Inflammatory macrophage treated with lipopolysaccharide for 4 hours (primary cell): ENCODE measurements around the gene VPS25.

Experiments used
- DNase-seq: peaks from one replicate; pipeline ENCODE4 v3.0.0-alpha.2; 2020

Gene VPS25

DNA sequence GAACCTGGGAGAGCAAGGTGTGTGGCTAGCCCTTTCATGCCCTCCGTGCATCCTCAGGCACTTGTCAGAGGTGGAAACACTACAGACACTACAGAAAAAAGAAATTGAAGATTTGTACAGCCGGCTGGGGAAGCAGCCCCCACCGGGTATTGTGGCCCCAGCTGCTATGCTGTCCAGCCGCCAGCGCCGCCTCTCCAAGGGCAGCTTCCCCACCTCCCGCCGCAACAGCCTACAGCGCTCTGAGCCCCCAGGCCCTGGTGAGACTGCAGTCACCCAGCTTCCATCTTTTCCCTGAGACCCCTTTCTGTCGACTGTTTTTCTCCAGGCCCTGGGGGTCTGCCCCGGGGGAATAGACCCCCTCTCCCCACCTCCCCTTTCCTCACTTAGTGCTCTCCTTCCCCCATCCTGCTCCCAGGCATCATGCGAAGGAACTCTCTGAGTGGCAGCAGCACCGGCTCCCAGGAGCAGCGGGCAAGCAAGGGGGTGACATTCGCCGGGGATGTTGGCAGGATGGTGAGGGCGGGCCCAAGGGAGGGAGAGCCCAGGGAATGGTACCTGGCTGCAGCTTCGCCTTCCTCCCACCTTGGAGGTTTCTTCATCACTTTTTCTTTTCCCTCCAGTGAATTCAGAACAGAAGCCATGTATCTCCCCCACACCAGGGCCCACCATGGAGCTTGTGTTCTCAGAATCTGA, 23.0 kb downstream of the VPS25 start:
- no peak for DNase-seq

DNA sequence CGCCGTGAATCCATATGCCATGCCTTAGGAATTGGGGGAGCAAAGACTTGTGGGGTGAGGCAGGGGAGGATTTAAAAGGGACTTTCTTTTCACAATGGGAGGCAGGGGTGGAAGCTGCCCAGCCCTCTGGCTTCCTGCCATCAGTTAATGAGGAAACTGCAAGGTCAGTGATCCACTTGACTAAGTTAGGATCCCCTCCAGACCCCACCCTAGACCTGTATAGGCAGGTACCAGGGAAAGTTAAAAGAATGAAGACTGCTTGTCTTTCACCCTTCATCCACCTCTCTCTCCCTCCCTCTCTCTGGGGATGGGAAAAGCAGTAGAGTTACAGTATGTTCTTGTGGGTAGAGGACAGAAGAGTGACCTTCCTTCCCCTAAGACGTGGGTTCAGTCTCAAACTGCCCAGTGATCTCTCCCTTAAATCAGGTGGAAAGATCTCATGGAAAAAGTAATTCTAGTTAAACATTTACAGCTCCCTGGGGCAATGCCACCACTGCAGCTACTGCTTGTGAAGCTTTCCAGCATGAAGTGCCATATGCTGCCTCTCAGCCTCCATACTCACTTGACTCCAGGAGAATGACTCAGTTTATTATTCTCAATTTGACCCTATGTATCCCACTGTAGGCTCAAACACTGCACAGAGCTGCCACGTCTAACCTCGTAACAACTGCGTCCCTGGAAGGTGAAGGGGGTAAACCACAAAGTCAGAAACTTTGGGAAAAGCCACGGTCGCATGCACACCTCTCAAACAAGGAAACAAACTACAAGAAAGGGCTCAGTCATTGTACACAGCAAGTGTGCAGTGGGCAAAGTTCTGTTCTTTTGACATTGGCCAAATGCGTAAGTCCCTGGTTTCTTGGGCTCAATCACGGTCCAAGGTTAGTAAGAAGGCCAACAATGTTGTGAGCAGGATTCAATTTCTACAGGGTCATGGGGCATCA, 24.1 kb downstream of the VPS25 start:
- DNase-seq: no peak

DNA sequence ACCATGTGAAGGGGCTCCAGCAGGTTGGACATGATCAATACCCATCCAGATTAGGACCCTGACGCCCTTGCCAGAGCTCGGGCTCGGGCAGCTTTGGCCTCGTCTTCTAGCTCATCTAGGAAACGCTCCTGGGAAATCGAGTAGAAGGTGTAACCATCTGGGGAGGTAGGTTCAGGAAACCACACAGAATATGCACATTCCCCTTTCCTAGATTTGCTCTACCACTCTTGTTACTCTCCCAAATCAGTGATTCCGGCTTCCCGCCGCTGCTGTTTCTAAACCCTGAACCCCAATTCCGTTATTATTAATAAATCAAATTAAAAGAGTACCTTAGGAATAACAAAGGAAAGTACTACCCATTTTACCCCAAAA, 24.7 kb downstream of the VPS25 start:
- no peak for DNase-seq

DNA sequence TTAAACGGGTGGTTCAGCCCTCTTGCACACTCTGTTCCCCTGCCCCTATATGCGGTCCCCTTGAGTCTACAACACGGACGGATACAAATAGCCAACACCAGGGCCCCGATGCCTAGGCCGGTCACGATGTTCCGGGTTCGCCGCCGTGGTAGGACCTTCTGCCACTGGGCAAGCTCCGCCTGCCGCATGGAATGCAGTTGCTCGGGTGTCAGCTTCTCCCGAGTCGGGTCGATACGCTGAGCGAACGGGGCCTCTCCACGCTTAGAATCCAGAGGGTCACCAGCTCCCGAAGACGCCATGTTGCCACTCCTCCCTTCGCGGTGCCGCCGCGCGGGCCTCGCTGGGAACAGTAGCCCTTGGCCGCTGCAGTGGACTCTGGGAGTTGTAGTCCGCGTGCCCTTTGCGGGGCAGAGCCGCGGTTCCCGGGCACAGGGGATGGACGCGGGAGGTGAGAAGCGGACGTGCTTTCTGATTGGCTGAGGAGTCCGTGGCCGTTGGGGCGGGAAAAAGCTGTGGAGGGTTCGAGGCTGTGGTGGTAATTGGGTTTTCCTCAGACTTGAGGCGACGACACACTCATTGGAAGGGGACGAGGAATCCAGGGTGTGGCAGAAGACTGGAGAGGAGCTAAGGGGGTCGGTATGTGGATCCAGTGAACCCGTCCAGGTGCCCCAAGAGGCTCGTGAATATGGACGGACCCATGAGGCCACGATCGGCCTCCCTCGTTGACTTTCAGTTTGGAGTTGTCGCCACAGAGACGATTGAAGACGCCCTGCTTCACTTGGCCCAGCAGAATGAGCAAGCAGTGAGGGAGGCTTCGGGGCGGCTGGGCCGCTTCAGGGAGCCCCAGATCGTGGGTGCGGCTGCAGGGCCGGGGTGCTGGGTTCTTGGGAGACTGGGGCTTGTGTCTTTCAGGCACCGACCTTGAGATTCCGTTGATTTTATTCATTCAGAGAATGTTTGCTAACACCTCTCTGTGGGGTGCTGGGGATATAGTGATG, 25.4 kb downstream of the VPS25 start, which contains the start of the genes CNTD1 and COA3:
CNTD1 (plus strand) TSS at position 479 of the 998 bp plus-strand sequence; CDS start at position 686, 207 bp downstream.
COA3 (minus strand) TSS at position 322 of the 998 bp plus-strand sequence; CDS start at position 299, 23 bp downstream.
- peak; percentile 80 for DNase-seq

DNA sequence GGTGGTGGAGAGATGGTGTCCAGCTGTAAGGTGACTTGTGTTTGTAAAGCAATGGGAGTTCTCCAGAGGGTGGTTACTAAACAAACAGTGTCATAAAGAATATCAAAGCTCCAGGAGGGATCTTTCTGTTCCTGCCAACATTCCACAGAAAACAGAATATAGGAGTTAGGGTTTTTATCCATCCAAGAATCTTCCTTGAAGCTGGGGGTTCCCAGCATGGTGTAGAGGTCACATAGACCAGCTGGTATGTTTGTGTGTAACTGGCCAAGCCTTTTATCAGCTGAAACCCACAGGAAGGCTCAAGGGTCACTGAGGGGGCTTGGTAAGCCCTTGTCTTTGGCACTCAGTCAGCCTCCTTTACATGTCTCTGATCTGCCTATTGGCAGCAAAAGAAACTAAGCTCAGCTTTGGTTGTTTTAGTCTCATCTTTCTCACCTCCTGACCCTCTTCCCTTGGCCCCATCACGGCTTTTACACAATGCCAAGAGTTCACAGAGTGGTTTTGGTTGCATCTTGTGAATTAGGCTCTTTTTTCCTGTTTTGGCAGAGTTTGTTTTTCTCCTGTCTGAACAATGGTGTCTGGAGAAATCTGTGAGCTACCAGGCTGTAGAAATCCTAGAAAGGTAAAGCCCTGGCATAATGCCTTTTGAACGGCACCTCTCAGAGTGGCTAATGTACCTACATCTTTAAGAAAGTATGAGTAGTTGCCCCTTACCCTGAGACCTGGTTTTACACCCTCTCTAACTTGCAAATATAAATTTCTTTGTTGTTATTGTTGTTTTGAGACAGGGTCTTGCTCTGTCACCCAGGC, 30.0 kb downstream of the VPS25 start:
- DNase-seq: no peak

DNA sequence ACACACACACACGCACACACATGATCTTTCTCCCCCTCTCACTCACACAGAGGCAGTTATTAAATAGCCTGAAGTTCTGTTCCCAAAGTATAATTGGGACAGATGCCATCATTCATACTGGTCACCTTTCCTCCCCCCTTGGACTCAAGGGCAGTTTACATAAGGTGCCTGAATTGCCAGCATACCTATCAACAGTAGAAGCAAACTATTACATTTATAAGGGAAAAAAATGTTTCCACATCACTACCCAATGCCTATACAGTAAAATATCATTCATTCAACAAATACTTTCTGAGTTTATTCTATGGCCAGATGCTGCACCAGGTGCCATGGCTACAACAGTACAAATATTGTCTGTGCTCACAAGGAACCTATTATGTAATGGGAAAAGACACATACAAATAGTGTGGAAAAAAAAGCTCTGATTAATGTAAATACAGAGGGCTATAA, 31.7 kb downstream of the VPS25 start:
- no peak for DNase-seq

DNA sequence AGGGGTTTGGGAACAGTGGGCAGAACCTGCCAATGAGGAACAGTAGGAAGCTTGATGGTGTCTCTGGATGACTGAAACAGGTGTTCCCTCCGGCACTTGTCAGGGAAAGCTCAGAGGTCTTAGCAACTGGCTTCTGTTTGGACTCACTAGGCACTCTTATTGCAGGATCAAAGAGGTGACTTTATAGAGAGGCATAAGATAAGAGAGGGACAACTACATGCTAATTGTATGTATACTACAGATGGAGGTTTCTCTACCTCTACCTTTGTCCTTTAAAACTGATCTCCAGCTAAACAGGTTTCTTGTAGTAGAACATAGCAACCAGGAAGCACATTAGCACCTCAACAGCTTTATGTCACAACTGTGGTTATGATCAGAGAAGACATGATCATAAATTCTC, 33.0 kb downstream of the VPS25 start:
- DNase-seq: no peak

DNA sequence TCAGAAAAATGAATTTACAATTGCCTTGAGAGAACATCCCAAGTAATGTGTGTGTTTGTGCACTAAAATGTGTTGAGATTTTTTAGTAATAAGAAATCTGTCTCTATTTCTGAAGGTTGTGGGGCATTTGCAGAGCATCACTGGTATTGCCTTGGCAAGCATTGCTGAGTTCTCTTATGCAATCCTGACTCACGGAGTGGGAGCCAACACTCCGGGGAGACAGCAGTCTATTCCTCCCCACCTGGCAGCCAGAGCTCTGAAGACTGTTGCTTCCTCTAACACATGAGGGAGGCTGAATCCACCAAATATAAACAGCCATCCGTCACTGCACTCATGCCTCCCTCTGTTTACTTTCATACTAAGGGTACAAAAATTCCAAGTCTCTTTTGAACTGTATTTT, 36.0 kb downstream of the VPS25 start:
- DNase-seq: peak; percentile 12

DNA sequence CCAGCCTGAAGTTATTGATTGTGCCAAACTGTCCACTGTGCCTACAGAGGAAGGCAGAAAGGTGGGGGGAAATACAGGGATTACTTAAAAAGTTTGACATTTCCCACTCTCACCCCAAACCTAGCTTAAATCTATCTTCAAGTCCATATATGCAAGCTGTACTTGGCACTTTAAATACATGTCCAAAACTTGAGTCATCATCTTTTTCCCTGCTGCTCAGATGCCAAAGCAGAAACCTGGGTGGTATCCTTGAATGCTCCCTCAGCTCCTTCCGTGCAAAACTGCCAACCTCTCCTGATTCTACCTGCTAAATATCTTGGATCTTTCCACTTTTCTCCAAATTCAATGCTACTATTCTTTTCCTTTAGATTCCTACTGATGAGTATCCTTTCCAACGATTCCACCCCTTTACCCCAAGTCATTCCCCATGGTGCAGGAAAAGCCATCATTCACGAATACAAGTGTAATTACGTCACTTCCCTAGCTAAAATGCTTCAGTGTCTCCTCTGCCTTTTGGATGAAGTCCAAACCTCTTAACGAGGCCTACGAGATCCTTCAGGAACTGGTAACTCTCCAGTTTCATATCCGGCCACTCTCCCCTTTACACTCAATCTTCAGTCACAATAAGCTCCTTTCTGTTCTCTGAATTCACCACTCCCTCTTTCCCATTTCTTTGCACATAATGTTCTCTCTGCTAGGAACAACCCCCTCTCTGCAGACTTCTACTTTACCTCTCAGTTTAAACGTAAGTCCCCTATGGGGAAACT, 41.6 kb downstream of the VPS25 start:
- no peak for DNase-seq

DNA sequence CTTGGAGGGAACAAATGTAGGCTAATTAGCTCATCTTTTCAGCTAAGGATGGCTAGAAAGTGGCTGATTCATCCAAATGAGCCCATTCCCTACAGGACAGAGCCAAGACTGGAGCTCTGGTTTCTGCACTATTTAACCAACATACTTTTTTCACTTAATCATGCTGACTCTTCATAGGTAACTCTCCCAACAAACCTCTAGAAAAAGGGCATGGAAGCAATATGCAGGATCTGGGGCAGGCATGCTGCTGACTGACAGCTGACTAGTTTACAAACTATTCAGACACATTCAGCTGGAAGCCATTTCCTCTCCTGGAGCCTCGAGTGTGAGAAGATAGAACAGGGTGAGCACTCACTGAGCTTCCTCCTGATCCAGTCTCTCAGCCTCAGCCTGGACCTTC, 44.6 kb downstream of the VPS25 start:
- DNase-seq: no peak

DNA sequence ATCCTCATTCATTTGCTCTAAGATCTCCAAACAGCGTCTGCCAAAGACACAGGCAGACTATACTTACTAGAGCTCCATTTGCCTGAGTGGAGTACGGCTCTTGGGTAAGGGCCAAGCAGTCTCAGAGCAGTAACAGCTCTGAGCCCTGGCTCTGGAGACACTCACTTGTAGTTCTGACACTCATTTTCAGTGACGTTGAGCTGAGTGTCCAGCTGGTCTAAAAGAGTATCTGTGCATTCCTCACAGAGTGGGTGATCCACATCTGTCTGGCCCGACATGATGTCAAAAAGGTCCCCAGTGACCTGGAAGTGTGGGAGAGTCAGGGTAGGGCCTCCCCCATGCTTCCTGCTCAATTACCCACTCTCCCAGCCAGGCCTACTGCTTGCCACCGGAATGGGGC, 45.1 kb downstream of the VPS25 start:
- no peak for DNase-seq

DNA sequence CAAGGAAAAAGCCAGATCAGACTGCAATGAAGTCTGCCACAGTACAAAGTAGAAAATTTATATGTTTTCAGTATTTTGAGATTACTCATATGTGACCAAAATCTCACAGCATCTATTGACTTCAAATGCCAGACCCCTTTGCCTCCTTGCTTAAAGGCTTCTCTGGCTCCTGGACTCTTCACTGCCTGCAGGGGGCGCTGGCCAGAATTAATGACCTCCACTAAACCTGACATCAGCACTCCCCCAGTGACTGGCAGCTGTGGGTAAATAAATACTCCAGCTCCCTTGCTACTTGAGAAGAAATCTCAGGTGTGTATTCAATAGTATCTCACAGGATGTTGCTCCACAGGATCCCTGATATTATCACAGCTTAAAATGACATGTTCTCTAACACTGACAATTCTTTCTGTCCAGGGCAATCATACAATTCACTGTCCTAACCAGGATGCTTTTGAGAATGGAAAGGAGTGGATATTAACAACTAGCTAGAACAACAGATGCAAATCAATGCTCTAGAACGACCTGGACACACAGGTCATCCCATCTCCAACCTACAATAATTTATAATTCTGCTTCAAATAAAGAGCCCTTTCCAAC, 46.8 kb downstream of the VPS25 start:
- peak; percentile 81 for DNase-seq

DNA sequence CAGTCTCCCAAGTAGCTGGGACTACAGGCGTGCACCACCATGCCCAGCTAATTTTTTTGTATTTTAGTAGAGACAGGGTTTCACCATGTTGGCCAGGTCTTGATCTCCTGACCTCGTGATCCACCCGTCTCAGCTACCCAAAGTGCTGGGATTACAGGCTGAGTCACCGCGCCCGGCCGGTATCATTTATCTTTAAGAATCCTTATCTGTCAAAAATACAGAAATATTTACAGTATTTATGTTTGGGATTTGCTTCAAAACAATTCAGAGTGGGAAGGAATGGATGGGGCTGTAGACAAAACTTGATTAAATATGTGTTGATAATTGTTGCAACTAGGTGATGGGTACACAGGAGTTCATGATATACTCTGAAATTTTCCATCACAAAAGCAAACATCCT, 47.9 kb downstream of the VPS25 start:
- no peak for DNase-seq

DNA sequence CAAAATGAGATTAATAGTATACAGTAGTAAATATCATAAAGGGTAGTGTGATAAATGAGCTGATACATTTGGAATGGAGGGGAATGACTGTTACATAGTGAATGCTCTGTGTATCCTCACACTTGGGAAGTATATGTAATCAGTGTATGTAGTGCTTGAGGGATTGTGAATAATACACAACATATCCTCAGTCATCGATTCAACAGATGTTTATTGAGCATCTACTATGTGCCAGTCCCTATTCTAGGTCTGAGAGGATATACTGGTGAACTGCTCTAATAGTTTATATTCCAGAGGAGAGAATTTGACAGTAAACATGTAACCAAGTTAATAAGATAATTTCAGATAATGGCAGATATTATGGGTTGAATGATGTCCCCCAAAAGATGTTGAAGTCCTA, 54.2 kb downstream of the VPS25 start:
- DNase-seq: no peak
